ENCODE results near the gene SLC4A5.
A peak's percentile ranks its signal among the peaks of the same experiment; 100 is the strongest.

The SLC4A5 gene

GRCh38 chr2:74253306-74253970 is 89.8 kb downstream of the SLC4A5 start:
- H3K9ac ChIP-seq, result no peak overlapping the region
- H3K4me3 ChIP-seq, result no peak overlapping the region
- H4K20me1 ChIP-seq, result no peaks in the 10 kb centered on the region
- H3K4me2 ChIP-seq, result no peak overlapping the region
- H3K9me3 ChIP-seq (replicated peaks in 1 of 11), result no peaks in the 10 kb centered on the region
- H3K36me3 ChIP-seq, result no peaks in the 10 kb centered on the region
- H3K27me3 ChIP-seq, result no peaks in the 10 kb centered on the region
- H3K4me1 ChIP-seq, result peaks cover 0 to 6% (median 2%) of the 10 kb centered on the region in 10 experiments; a peak in 7 of 20 replicates
- H3K27ac ChIP-seq, result no peak overlapping the region
- no peak for TF ChIP-seq Cebpa-rat (IDR thresholded peaks at IDR 0.05)

GRCh38 chr2:74252862-74253261 is 90.4 kb downstream of the SLC4A5 start:
- no peaks in the 10 kb centered on the region for H4K20me1 ChIP-seq
- H3K36me3 ChIP-seq, result no peaks in the 10 kb centered on the region
- TF ChIP-seq Cebpa-rat (IDR thresholded peaks at IDR 0.05), result no peak

GRCh38 chr2:74252036-74252435 is 91.2 kb downstream of the SLC4A5 start:
- H3K27me3 ChIP-seq, result no peaks in the 10 kb centered on the region
- no peak for TF ChIP-seq Cebpa-rat (IDR thresholded peaks at IDR 0.05)
- H3K4me3 ChIP-seq, result no peak overlapping the region
- no peak overlapping the region for H3K27ac ChIP-seq
- H3K9me3 ChIP-seq (replicated peaks in 1 of 11), result no peaks in the 10 kb centered on the region
- H3K4me1 ChIP-seq, result peaks cover 0 to 6% (median 3%) of the 10 kb centered on the region in 10 experiments; a peak in 7 of 20 replicates
- H4K20me1 ChIP-seq, result no peaks in the 10 kb centered on the region
- no peak overlapping the region for H3K9ac ChIP-seq
- H3K36me3 ChIP-seq, result no peaks in the 10 kb centered on the region
- no peak overlapping the region for H3K4me2 ChIP-seq

More at GRCh38 chr2:74252862-74253261, 90.4 kb downstream of the SLC4A5 start:
- H3K27ac ChIP-seq, result no peak overlapping the region
- no peaks in the 10 kb centered on the region for H3K27me3 ChIP-seq
- no peak overlapping the region for H3K4me3 ChIP-seq
- no peak overlapping the region for H3K4me2 ChIP-seq
- H3K9ac ChIP-seq, result no peak overlapping the region
- no peaks in the 10 kb centered on the region for H3K9me3 ChIP-seq (replicated peaks in 1 of 11)
- peaks cover 0 to 6% (median 2%) of the 10 kb centered on the region in 10 experiments; a peak in 7 of 20 replicates for H3K4me1 ChIP-seq

- no peaks in the 10 kb centered on the region for H4K20me1 ChIP-seq
- H3K4me1 ChIP-seq, result peaks cover 10 to 17% (median 15%) of the 10 kb centered on the region in 10 experiments
- H3K9ac ChIP-seq, result no peak overlapping the region
- no peak overlapping the region for H3K4me3 ChIP-seq
- no peaks in the 10 kb centered on the region for H3K9me3 ChIP-seq (replicated peaks in 1 of 11)
- TF ChIP-seq Cebpa-rat (IDR thresholded peaks at IDR 0.05), result no peak
- no peaks in the 10 kb centered on the region for H3K27me3 ChIP-seq
- no peak overlapping the region for H3K27ac ChIP-seq
- H3K36me3 ChIP-seq, result no peaks in the 10 kb centered on the region
- H3K4me2 ChIP-seq, result no peak overlapping the region
Measured at GRCh38 chr2:74250189-74250631, 93.0 kb downstream of the SLC4A5 start.

- no peak overlapping the region for H3K4me3 ChIP-seq
- no peaks in the 10 kb centered on the region for H3K9me3 ChIP-seq (replicated peaks in 1 of 11)
- no peak overlapping the region for H3K27ac ChIP-seq
Measured at GRCh38 chr2:74249406-74250122, 93.7 kb downstream of the SLC4A5 start.

GRCh38 chr2:74246496-74247195 is 96.6 kb downstream of the SLC4A5 start:
- no peaks in the 10 kb centered on the region for H3K36me3 ChIP-seq
- H3K4me1 ChIP-seq, result peaks cover 10 to 17% (median 15%) of the 10 kb centered on the region in 10 experiments
- TF ChIP-seq Cebpa-rat (IDR thresholded peaks at IDR 0.05), result no peak
- peak overlapping the region in 2 of 11 experiments; percentile 6 to 29; a peak in 2 of 22 replicates for H3K27ac ChIP-seq
- H3K9me3 ChIP-seq (replicated peaks in 1 of 11), result no peaks in the 10 kb centered on the region
- H3K4me2 ChIP-seq, result peak overlapping the region in 10 of 11 experiments; percentile 22 to 69 (median 38); a peak in 18 of 22 replicates
- no peaks in the 10 kb centered on the region for H3K27me3 ChIP-seq
- H3K4me3 ChIP-seq, result no peak overlapping the region
- no peak overlapping the region for H3K9ac ChIP-seq
- H4K20me1 ChIP-seq, result no peaks in the 10 kb centered on the region

More at GRCh38 chr2:74249406-74250122, 93.7 kb downstream of the SLC4A5 start:
- Histone ChIP-seq H3K36me3 (no peaks in the 10 kb centered on the region), H3K9ac (no peak overlapping the region), H4K20me1 (no peaks in the 10 kb centered on the region), H3K27me3 (no peaks in the 10 kb centered on the region), H3K4me1 (peaks cover 10 to 17% (median 15%) of the 10 kb centered on the region in 10 experiments), H3K4me2 (peak overlapping the region in 2 of 11 experiments; percentile 24 to 25; a peak in 1 of 22 replicates)
- TF ChIP-seq Cebpa-rat (IDR thresholded peaks at IDR 0.05), result no peak

GRCh38 chr2:74244286-74244685 is 98.9 kb downstream of the SLC4A5 start:
- H3K36me3 ChIP-seq, result no peaks in the 10 kb centered on the region
- H3K9ac ChIP-seq, result no peak overlapping the region
- no peak overlapping the region for H3K4me3 ChIP-seq
- no peaks in the 10 kb centered on the region for H3K27me3 ChIP-seq
- peaks cover 0 to 1% (median 0%) of the 10 kb centered on the region in 11 experiments; a peak in 2 of 22 replicates for H3K9me3 ChIP-seq (replicated peaks in 1 of 11)
- H3K27ac ChIP-seq, result no peak overlapping the region
- H4K20me1 ChIP-seq, result no peaks in the 10 kb centered on the region
- no peak for TF ChIP-seq Cebpa-rat (IDR thresholded peaks at IDR 0.05)
- H3K4me2 ChIP-seq, result no peak overlapping the region
- H3K4me1 ChIP-seq, result peaks cover 8 to 25% (median 13%) of the 10 kb centered on the region in 10 experiments; a peak in 19 of 20 replicates

GRCh38 chr2:74242354-74243071 is 100.7 kb downstream of the SLC4A5 start:
- Histone ChIP-seq H3K4me2 (no peak overlapping the region), H3K4me3 (no peak overlapping the region), H3K9me3 (replicated peaks in 1 of 11) (peaks cover 0 to 6% (median 0%) of the 10 kb centered on the region in 11 experiments; a peak in 2 of 22 replicates), H3K4me1 (peaks cover 8 to 36% (median 13%) of the 10 kb centered on the region in 10 experiments; a peak in 19 of 20 replicates), H4K20me1 (no peaks in the 10 kb centered on the region), H3K36me3 (no peaks in the 10 kb centered on the region), H3K27ac (no peak overlapping the region), H3K9ac (no peak overlapping the region), H3K27me3 (no peaks in the 10 kb centered on the region)
- no peak for TF ChIP-seq Cebpa-rat (IDR thresholded peaks at IDR 0.05)

All from BLaER1 treated with 17β-estradiol and CSF1 and Interleukin-3, amounts not matched to agents 10 nM and 100 nM (cell line).